GM12892 (cell line): ENCODE measurements around the gene SLC14A1.

Experiments used
- POLR2A ChIP-seq: IDR thresholded peaks from 2 replicates; pipeline ENCODE4 v1.6.1; 2011; ENCODE audit warnings: low read depth, low read length, control low read depth
- POLR2AphosphoS5 ChIP-seq: IDR thresholded peaks from 2 replicates; pipeline ENCODE4 v1.6.1; 2011; ENCODE audit warnings: low read depth, low read length, control low read depth
- TAF1 ChIP-seq: IDR thresholded peaks from 2 replicates; pipeline ENCODE4 v1.6.1; 2011; ENCODE audit warnings: low read depth, mild to moderate bottlenecking, control low read depth, low read length, borderline replicate concordance

- TF ChIP-seq TAF1 = no peak
- TF ChIP-seq POLR2A = no peak
- no peak for TF ChIP-seq POLR2AphosphoS5
Measured at GRCh38 chr18:45801416-45802004, 77.5 kb downstream of the SLC14A1 start.
